HG03135 (cell line): ENCODE results near the gene CPA3.

Experiments
- ATAC-seq: cut with Tn5 transposase; IDR thresholded peaks from one replicate; pipeline ENCODE4 v1.9.1; 2021; ENCODE audit warnings: mild to moderate bottlenecking, moderate library complexity; ENCODE audit not compliant: unreplicated experiment

The CPA3 gene

GRCh38 chr3:148911592-148911991 is 46.5 kb downstream of the CPA3 start:
- no peak for ATAC-seq

GRCh38 chr3:148914936-148915690 is 50.0 kb downstream of the CPA3 start:
- ATAC-seq: no peak

GRCh38 chr3:148916132-148916531 is 51.0 kb downstream of the CPA3 start:
- no peak for ATAC-seq

DNA sequence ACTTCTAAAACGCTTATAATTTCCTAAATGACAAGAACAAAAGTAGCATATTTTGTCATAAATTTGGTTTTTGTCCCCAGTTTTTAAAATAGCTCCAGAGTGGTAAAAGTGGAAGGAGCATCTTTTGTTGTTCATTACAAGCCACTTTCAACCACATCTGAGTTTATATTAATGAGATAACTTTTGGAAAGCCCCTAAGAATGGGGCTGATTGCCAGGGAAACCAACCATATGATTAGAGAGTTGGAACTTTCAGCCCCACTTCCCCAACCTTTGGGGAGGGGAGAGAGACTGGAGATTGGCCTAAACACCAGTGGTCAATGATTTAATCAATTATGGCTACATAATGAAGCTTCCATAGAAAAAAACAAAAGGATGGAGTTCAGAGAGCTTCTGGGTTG is 57.4 kb downstream of the CPA3 start:
- no peak for ATAC-seq

- ATAC-seq: no peak
These were observed 58.5 kb downstream of the CPA3 start for GRCh38 chr3:148923592-148923991.

- no peak for ATAC-seq
These were observed 59.5 kb downstream of the CPA3 start for GRCh38 chr3:148924562-148924961.

DNA sequence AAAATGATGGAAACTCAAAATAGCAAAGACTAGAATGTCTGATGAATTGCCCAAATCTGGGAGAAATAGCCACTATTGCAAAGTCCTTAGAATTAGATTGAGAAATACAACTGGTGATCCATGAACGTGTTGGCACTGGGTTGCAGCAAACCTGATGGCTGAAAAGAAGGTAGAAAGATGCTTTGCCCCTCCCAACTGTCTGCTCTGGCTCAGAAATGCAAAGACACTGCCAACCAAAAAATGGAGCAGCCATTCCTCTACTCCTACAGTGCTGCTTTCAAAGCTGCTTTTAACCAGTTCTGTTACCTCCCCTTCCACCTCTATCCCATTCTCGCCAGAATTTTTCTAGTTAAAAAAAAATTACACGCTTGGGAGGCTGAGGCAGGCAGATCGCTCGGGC is 60.7 kb downstream of the CPA3 start:
- no peak for ATAC-seq

GRCh38 chr3:148930752-148931151 is 65.7 kb downstream of the CPA3 start:
- ATAC-seq: no peak

DNA sequence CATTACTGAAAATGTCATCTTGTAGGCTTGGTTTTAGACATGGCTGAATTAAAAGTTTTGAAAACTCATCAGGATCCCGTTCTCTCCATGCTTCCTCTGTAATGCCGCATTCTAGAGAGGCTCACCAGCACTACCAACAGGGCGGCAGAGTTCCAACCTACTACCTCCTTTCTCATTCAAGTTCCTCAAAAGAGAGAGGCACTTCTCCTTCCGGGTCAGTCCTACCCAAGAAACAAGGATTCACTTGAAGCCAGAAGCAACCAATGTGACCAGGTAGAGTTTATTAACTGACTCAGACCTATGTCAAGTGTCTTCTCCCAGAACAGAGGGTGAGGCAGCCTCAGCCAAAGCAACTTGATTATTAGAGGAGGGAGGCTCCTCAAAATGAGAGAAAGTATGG is 66.5 kb downstream of the CPA3 start:
- ATAC-seq: no peak

GRCh38 chr3:148932972-148933371 is 67.9 kb downstream of the CPA3 start:
- no peak for ATAC-seq

GRCh38 chr3:148937467-148938255 is 72.6 kb downstream of the CPA3 start:
- ATAC-seq: no peak

DNA sequence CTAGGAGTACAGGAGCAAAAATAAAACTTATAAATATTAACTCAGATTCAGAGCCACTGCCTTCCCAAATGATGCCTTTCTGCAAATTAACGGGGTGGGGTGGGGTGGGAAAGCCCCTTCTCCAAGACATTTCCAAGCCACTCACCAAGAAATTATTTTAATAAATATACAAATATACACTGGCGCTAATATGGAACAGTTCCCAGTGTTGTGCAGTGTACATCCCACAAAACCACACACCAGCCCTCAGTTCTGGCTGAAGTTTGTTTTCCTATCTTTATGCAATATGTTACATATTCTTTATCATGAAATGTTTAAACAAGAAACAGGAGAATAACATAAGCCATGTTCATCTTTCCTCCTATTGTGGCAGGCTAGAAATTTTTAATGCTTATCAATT is 73.2 kb downstream of the CPA3 start:
- no peak for ATAC-seq

DNA sequence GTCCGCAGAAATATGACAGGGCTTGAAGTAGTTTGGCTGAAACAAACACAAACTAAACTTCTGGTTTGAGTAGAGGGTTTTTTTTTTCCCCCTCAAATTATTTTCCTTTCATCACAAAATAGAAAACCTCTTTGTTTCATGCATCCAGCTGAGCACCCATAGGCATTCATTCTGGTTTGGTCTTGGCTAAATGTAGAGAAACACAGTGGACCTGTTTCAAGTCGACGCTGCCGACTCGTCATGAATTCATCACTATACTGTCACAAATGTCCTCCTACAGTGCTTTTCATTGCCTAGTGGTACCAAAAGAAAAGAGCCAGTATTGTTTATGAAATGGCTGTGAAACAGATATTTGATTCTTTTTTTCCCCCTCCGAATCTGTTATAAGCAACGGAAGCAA is 73.8 kb downstream of the CPA3 start:
- ATAC-seq: no peak

- ATAC-seq: no peak
These were observed 75.9 kb downstream of the CPA3 start for GRCh38 chr3:148940983-148941382.

DNA sequence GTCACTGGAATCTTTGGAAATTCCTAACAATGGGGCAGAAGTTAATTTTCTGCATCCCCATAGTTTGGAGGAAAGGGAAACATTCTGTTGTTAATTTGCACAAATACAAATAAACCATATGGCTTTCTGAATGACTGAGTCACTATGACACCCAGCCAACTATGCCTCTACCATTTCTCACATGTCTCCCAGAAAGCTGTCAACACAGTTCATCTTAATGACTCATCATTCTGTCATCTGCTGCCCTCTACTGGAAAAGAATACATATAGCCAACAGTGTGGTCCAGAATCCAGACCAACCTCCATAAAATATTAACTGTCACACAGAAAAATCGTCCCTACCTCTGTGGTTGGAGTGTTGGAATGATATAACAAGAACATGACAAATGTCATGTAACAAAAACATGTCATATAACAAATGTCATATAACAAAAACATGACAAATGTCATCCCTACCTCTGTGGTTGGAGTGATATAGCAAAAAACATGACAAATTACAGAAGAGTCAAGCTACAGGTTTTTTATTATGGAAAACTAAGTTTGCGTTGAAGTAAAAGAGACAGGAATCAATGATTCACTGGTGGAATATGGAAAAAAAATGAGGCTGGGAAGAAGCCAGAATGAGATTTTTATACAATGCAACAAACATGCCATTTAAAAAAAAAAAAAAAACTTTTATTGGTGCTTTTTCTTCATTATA is 78.6 kb downstream of the CPA3 start:
- ATAC-seq: peak; percentile 97

GRCh38 chr3:148945116-148945515 is 80.0 kb downstream of the CPA3 start:
- ATAC-seq: no peak
